ENCODE measurements around the gene SFTPA2.
"Not testable (repeated sequence)": the region's sequence is repeated elsewhere in the genome, so short reads cannot be mapped to it uniquely, and the experiment has no call there.

DNA sequence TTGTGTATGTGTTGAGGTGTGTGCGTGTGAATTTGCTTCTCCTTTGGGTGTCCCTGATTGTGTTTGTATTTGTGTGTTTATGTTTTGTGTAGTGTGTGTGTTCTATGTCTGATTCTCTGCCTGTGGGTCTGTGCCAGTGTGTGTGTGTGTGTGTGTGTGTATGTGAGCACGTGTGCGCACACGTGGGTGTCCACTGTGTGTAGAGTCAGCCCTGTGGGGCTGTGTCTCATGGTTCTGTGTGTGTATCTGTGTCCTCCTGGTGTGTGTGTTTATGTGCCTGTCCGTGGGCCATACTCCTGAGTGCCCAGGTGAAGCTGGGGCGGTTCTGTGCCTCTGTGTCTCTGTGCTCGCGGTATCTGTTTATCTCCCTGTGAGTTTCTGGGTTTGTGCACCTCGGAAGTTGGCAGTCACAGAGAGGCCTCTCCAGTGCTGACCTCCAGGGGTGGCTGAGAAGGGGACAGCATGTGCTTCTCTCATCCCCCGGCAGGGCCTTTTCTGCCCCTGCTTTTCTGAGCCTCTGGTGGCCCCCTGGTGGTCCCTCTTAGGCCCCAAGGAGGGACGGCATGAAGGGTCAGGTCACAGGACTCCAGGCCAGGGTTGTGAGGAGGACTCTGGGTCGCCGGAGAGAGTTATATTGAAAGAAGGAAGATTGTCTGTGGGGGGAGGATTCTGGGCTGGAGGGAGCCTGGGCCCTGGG, 36.9 kb downstream of the SFTPA2 start:
- TF ChIP-seq, protein P1, sequence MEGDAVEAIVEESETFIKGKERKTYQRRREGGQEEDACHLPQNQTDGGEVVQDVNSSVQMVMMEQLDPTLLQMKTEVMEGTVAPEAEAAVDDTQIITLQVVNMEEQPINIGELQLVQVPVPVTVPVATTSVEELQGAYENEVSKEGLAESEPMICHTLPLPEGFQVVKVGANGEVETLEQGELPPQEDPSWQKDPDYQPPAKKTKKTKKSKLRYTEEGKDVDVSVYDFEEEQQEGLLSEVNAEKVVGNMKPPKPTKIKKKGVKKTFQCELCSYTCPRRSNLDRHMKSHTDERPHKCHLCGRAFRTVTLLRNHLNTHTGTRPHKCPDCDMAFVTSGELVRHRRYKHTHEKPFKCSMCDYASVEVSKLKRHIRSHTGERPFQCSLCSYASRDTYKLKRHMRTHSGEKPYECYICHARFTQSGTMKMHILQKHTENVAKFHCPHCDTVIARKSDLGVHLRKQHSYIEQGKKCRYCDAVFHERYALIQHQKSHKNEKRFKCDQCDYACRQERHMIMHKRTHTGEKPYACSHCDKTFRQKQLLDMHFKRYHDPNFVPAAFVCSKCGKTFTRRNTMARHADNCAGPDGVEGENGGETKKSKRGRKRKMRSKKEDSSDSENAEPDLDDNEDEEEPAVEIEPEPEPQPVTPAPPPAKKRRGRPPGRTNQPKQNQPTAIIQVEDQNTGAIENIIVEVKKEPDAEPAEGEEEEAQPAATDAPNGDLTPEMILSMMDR (conservative IDR thresholded peaks at IDR 0.05 in 1 of 2, IDR thresholded peaks at IDR 0.05 in 1 of 2; ENCODE audit: extremely low read depth in 1 of 2, insufficient read depth in 1 of 2, low read depth in 1 of 2, low read length in 2 of 2) = not testable (repeated sequence)
- TF ChIP-seq EZH2 (IDR thresholded peaks at IDR 0.05; ENCODE audit: borderline replicate concordance, low read length) = not testable (repeated sequence)

Data from mammary epithelial cell (primary cell).